Natural killer cell (primary cell): ENCODE data around the gene LRRC37A2. TPM values are rescaled to one million over a fixed set of nuclear protein-coding genes. Genes with fewer than 3 reads are reported as not detected.
"Not testable (repeated sequence)": the region's sequence is repeated elsewhere in the genome, so short reads cannot be mapped to it uniquely, and the experiment has no call there.

Experiments used
- ATAC-seq, 3 donors: fragments of 150-1000 bp in 2 of 3; fragments of 200-7000 bp in 1 of 3; cut with Tn5 transposase; 1 replicate in 1 of 3; 2 replicates in 2 of 3; pipeline ENCODE4 v1.10.0; 2021; ENCODE audit warnings: mild to moderate bottlenecking in 2 of 3, moderate library complexity in 2 of 3
- DNase-seq, 2 donors: peaks; one replicate each; pipeline versions ENCODE4 v3.0.0 to v3.0.0-alpha.2; 2013 to 2021; ENCODE audit warnings: mixed read lengths in 1 of 2
- H3K27ac ChIP-seq: one replicate; pipeline ENCODE4 v1.5.1; 2013; ENCODE audit warnings: mild to moderate bottlenecking, low read length
- H3K27me3 ChIP-seq: one replicate; pipeline ENCODE4 v1.6.1; 2013; ENCODE audit warnings: low read length; ENCODE audit not compliant: control insufficient read depth, insufficient read depth
- H3K36me3 ChIP-seq: one replicate; pipeline ENCODE4 v1.6.1; 2013; ENCODE audit warnings: low read length; ENCODE audit not compliant: control insufficient read depth, insufficient read depth
- H3K4me1 ChIP-seq: one replicate; pipeline ENCODE4 v1.6.1; 2013; ENCODE audit warnings: low read length; ENCODE audit not compliant: control insufficient read depth, insufficient read depth
- H3K4me3 ChIP-seq: one replicate; pipeline ENCODE4 v1.5.1; 2013; ENCODE audit warnings: low read length
- H3K9me3 ChIP-seq: one replicate; pipeline ENCODE4 v1.6.1; 2013; ENCODE audit warnings: low read length; ENCODE audit not compliant: control insufficient read depth, insufficient read depth
- H3K27ac Mint-ChIP-seq, 2 donors: one replicate each; pipeline ENCODE4 v1.8.0; 2022; ENCODE audit warnings: mild to moderate bottlenecking in 2 of 2, mixed read lengths in 2 of 2, moderate library complexity in 1 of 2
- H3K27me3 Mint-ChIP-seq, 2 donors: one replicate each; pipeline ENCODE4 v1.8.0; 2022; ENCODE audit warnings: low read depth in 2 of 2, mixed read lengths in 2 of 2
- H3K36me3 Mint-ChIP-seq: one replicate; pipeline ENCODE4 v1.8.0; 2022; ENCODE audit warnings: mixed read lengths
- H3K4me1 Mint-ChIP-seq, 2 donors: one replicate each; pipeline ENCODE4 v1.8.0; 2022; ENCODE audit warnings: mixed read lengths in 2 of 2
- H3K4me3 Mint-ChIP-seq: one replicate; pipeline ENCODE4 v1.8.0; 2022; ENCODE audit warnings: mild to moderate bottlenecking, moderate library complexity, mixed read lengths
- H3K9me3 Mint-ChIP-seq, 2 donors: one replicate each; pipeline ENCODE4 v1.8.0; 2022; ENCODE audit warnings: mixed read lengths in 2 of 2
- WGBS: methylation state at CpG from one replicate; pipeline ENCODE4 v1.1.7; 2013; ENCODE audit warnings: missing lambda C conversion rate; ENCODE audit not compliant: insufficient coverage; 5-methylcytosine and 5-hydroxymethylcytosine counted together
- intact Hi-C: fragments of 100-400 bp; cut with micrococcal nuclease; formaldehyde crosslinking; loops from one replicate; pipeline ENCODE4 v1.14.2; 2022
- total RNA-seq, 4 donors: library from RNA; stranded (reverse); fragments of 120-200 nt in 1 of 4; gene quantifications; one replicate each; pipeline versions ENCODE4 v1.2.3 to v1.2.4, GENCODE V29; 2013 to 2022

Gene LRRC37A2
- total RNA-seq: 10 to 100 TPM in 1 of 3 donors, 1 to 10 TPM in 2; 8.8 to 21.9 (median 9.9) TPM
- 31.6 TPM for total RNA-seq (2013)

DNA sequence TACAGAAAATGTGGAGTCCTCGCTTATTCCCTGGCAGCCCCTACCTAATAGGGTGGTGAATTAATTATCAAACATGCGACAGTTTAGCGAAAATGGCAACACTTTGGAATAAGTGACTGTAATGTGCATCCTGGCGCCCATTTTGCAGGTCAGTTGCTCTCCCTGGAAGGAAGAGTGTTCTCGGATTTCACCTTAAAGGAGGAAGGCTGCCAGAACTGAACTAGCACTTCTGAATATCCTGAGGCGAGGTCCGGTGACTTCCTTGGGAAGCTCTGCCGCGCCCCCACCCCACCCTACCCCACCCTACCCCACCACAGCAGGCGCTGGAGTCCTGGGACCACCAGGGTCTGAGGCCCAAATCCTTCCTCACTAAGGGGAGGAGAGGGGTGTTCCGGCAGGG lies at the start of gene LRRC37A2:
TSS of gene LRRC37A2 (plus strand) at position 301 of the 400 bp plus-strand sequence. CDS start 245 bp downstream, outside the sequence.
- not testable (repeated sequence) for H3K27me3 Mint-ChIP-seq, H3K9me3 ChIP-seq

GRCh38 chr17:46467618-46468017 lies 44.6 kb upstream of the LRRC37A2 start:
- H3K4me1 Mint-ChIP-seq, ATAC-seq, H3K4me1 ChIP-seq, intact Hi-C loops, H3K27ac ChIP-seq, H3K9me3 Mint-ChIP-seq, H3K4me3 Mint-ChIP-seq, H3K27ac Mint-ChIP-seq, H3K36me3 Mint-ChIP-seq, H3K27me3 Mint-ChIP-seq, H3K4me3 ChIP-seq, H3K27me3 ChIP-seq, H3K36me3 ChIP-seq, H3K9me3 ChIP-seq: not testable (repeated sequence)
- no CpG with 5 or more reads among the region's 5 CpGs for WGBS
- DNase-seq: peak in 1 of 2 donors; percentile 0

More for the DNA sequence above, at the start of gene LRRC37A2:
- ATAC-seq, intact Hi-C loops, H3K27me3 ChIP-seq, H3K36me3 Mint-ChIP-seq, H3K36me3 ChIP-seq, H3K27ac ChIP-seq, H3K4me3 ChIP-seq, H3K4me3 Mint-ChIP-seq, H3K4me1 Mint-ChIP-seq, DNase-seq, H3K4me1 ChIP-seq, H3K27ac Mint-ChIP-seq, H3K9me3 Mint-ChIP-seq: not testable (repeated sequence)
- no CpG with 5 or more reads among the region's 11 CpGs for WGBS

- H3K27ac ChIP-seq, H3K4me3 Mint-ChIP-seq, H3K27me3 Mint-ChIP-seq, H3K4me1 ChIP-seq, H3K9me3 Mint-ChIP-seq, H3K4me1 Mint-ChIP-seq, H3K36me3 ChIP-seq, H3K36me3 Mint-ChIP-seq, ATAC-seq, H3K9me3 ChIP-seq, H3K4me3 ChIP-seq, DNase-seq, intact Hi-C loops, H3K27ac Mint-ChIP-seq, H3K27me3 ChIP-seq: not testable (repeated sequence)
- no CpG with 5 or more reads among the region's 3 CpGs for WGBS
These were observed 37.8 kb upstream of the LRRC37A2 start for GRCh38 chr17:46474489-46474888.

DNA sequence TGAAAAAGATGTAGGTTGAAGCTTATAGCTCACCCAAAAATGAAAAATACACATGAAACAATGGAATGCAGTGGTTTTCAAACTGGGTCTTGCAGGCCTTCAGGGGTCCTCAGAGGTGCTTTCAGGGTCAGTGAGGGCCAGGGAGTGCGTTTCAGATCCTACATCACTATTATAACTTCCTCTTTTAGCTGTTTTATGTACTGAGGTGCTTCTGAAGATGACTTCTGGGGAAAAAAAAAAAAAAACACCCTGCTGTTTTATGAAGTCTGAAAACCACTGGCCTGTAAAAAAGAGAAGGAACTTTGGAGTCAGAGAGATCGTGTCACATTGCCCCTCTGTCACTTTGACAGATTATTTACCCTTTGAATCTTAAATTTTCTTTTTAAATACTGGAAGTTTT lies 36.7 kb upstream of the LRRC37A2 start:
- H3K4me3 ChIP-seq, ATAC-seq, H3K36me3 Mint-ChIP-seq, H3K27me3 ChIP-seq, H3K4me1 ChIP-seq, intact Hi-C loops, H3K9me3 Mint-ChIP-seq, H3K4me3 Mint-ChIP-seq, H3K27ac ChIP-seq, H3K27ac Mint-ChIP-seq, DNase-seq, H3K27me3 Mint-ChIP-seq, H3K9me3 ChIP-seq, H3K4me1 Mint-ChIP-seq, H3K36me3 ChIP-seq: not testable (repeated sequence)
- no CpG with 5 or more reads among the region's 2 CpGs for WGBS

DNA sequence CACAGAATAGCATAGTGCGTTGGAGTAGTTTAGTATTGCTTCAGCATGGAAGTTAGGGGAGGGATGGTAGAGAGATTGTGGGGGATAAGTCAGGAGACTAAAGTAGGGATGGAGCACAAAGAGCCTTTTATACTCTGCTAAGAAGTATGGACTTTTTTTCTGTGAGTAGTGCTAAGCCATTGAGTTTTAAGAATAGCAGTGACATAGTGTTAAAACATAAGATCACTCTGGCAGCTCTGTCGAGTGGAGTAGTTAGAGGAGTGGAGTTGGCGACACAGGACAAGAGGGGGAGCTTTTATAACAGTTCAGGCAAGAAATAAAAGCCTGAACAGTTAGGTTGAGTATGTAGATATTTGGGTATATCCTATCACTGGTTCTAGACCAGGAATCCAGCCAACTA lies 33.4 kb upstream of the LRRC37A2 start:
- H3K36me3 Mint-ChIP-seq, DNase-seq, H3K4me3 Mint-ChIP-seq, H3K4me1 ChIP-seq, H3K9me3 ChIP-seq, H3K27ac Mint-ChIP-seq, H3K9me3 Mint-ChIP-seq, H3K27me3 ChIP-seq, H3K27me3 Mint-ChIP-seq, intact Hi-C loops, H3K4me1 Mint-ChIP-seq, ATAC-seq, H3K27ac ChIP-seq, H3K4me3 ChIP-seq, H3K36me3 ChIP-seq: not testable (repeated sequence)
- WGBS: no CpG with 5 or more reads among the region's 3 CpGs

- H3K4me1 ChIP-seq, H3K27me3 Mint-ChIP-seq, H3K4me1 Mint-ChIP-seq, ATAC-seq, H3K27ac Mint-ChIP-seq, H3K9me3 ChIP-seq, DNase-seq, H3K27me3 ChIP-seq, H3K9me3 Mint-ChIP-seq, H3K36me3 ChIP-seq, H3K4me3 ChIP-seq, H3K36me3 Mint-ChIP-seq, H3K4me3 Mint-ChIP-seq, H3K27ac ChIP-seq, intact Hi-C loops: not testable (repeated sequence)
- no CpG with 5 or more reads among the region's 2 CpGs for WGBS
These were observed 31.0 kb upstream of the LRRC37A2 start for GRCh38 chr17:46481310-46481709.

- H3K4me1 ChIP-seq, H3K36me3 Mint-ChIP-seq, H3K27ac Mint-ChIP-seq, ATAC-seq, H3K36me3 ChIP-seq, H3K4me3 Mint-ChIP-seq, H3K27me3 ChIP-seq, H3K9me3 Mint-ChIP-seq, intact Hi-C loops, DNase-seq, H3K27ac ChIP-seq, H3K4me1 Mint-ChIP-seq, H3K9me3 ChIP-seq, H3K27me3 Mint-ChIP-seq, H3K4me3 ChIP-seq: not testable (repeated sequence)
- WGBS: 100% methylated on average over 2 of the region's 16 CpGs
These were observed 20.2 kb upstream of the LRRC37A2 start for GRCh38 chr17:46492021-46492420.

DNA sequence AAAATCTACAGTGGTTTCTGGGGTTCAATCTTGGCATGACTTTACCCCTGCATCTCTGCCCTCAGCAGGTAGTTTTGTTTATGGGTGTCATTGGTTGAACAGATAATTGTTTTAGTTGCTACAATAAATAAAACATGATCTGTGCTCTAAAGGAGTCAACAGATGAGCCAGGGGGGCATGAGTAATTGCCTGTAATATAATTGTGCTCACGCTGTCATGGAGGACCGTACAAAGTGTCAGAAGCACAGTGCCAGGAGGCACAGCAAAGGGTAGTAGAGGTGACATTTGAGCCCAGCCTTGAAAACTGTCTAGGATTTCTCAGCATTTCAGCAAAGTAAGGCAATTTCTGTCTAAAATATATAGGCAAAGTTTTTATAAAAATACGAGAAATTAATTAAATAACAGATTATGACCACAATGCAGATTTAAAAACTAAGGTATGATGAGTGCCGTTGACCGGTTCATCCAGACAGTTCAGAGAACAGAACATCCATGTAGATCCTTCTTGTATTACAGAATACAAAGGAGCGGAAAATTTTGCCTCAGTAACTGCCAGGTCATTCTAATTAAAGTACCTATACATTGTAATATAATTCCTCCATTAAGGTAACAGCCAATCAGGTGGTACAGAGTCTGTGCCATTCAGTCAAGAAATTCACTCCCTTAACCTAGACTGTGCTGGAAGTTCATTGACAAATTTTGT lies 12.7 kb upstream of the LRRC37A2 start:
- H3K27me3 Mint-ChIP-seq, H3K9me3 ChIP-seq, intact Hi-C loops: not testable (repeated sequence)

More for the DNA sequence above, 12.7 kb upstream of the LRRC37A2 start:
- ATAC-seq, H3K9me3 Mint-ChIP-seq, H3K4me3 Mint-ChIP-seq, H3K27ac Mint-ChIP-seq, H3K36me3 ChIP-seq, DNase-seq, H3K27ac ChIP-seq, H3K36me3 Mint-ChIP-seq, H3K4me1 ChIP-seq, H3K27me3 ChIP-seq, H3K4me1 Mint-ChIP-seq, H3K4me3 ChIP-seq: not testable (repeated sequence)
- WGBS: no CpG with 5 or more reads among the region's 6 CpGs
